GM21390 (cell line): Measurements from ENCODE around the gene PLXNB3.

Experiments
- ATAC-seq: cut with Tn5 transposase; IDR thresholded peaks from one replicate; pipeline ENCODE4 v1.9.1; 2021; ENCODE audit not compliant: unreplicated experiment

Gene PLXNB3

GRCh38 chrX:153750127-153750774 lies 13.8 kb upstream of the PLXNB3 start:
- no peak for ATAC-seq

- no peak for ATAC-seq
These were observed 8.9 kb upstream of the PLXNB3 start for GRCh38 chrX:153755136-153755535.

- ATAC-seq: no peak
These were observed 2.2 kb upstream of the PLXNB3 start for GRCh38 chrX:153761863-153762262.

- ATAC-seq: no peak
These were observed 1.3 kb upstream of the PLXNB3 start for GRCh38 chrX:153762626-153763173.

- no peak for ATAC-seq
These were observed 634 bp upstream of the PLXNB3 start for GRCh38 chrX:153763298-153763932.

GRCh38 chrX:153764786-153765137 lies 713 bp downstream of the PLXNB3 start:
- no peak for ATAC-seq

- no peak for ATAC-seq
These were observed 1.4 kb downstream of the PLXNB3 start for GRCh38 chrX:153765138-153766079.

GRCh38 chrX:153766098-153766817 lies 2.2 kb downstream of the PLXNB3 start:
- ATAC-seq: no peak

- ATAC-seq: no peak
These were observed 3.0 kb downstream of the PLXNB3 start for GRCh38 chrX:153766871-153767673.

GRCh38 chrX:153767674-153768055 lies 3.6 kb downstream of the PLXNB3 start:
- ATAC-seq: no peak

- ATAC-seq: no peak
These were observed 4.5 kb downstream of the PLXNB3 start for GRCh38 chrX:153768311-153769157.

GRCh38 chrX:153769158-153769864 lies 5.3 kb downstream of the PLXNB3 start:
- ATAC-seq: no peak

- no peak for ATAC-seq
These were observed 6.0 kb downstream of the PLXNB3 start for GRCh38 chrX:153769865-153770600.

GRCh38 chrX:153770601-153771414 lies 6.8 kb downstream of the PLXNB3 start:
- no peak for ATAC-seq

GRCh38 chrX:153771415-153772315 lies 7.6 kb downstream of the PLXNB3 start:
- ATAC-seq: no peak
